Measurements from ENCODE around the gene HPCAL1.
"Not testable (repeated sequence)": the region's sequence is repeated elsewhere in the genome, so short reads cannot be mapped to it uniquely, and the experiment has no call there.

Gene HPCAL1

DNA sequence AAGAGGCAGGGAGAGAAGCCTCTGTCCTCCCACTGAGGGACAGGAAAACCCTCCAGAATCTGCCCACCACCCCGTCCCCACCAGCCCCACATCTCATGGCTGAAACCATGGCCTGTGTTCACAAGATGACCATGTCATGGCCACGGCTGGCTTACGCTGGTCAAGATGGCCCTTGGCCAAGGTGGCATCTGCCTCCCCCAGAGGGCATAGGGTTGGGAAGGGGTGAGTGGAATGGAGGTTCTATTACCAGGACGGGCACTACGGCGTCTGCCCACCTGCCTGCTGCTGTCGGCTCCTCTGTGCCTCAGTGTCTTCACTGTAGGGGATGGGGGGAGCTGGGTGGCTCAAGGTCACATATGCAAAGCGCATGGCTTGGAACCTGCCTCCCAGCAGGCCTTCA lies 125.7 kb downstream of the HPCAL1 start:
- DNase-seq = no peak

- DNase-seq = no peak
Measured at GRCh38 chr2:10428924-10429323, 126.2 kb downstream of the HPCAL1 start.

- no peak for DNase-seq
Measured at GRCh38 chr2:10430886-10431622, 128.3 kb downstream of the HPCAL1 start.

DNA sequence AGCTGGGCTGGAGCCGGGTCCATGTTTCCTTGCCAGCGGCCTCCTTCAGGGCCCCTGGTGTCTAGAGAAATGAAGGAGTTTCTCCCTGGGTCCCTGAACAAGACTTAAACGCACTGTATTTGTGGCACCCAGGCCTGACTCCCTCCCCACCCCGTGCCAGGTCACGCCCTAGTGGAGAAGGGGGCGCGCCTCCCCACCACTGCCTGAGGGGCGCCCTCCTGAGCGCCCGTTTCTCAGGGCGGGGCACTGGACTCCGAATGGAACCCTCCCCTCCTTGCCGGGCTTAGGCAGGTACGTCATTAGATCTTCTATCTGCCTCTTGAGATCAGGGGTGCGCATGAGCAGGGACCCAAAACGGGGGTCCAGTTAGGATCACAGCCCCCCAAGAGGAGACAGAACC lies 129.1 kb downstream of the HPCAL1 start:
- no peak for DNase-seq

GRCh38 chr2:10432311-10433181 lies 129.8 kb downstream of the HPCAL1 start:
- no peak for DNase-seq

GRCh38 chr2:10433264-10433946 lies 130.7 kb downstream of the HPCAL1 start:
- no peak for DNase-seq

DNA sequence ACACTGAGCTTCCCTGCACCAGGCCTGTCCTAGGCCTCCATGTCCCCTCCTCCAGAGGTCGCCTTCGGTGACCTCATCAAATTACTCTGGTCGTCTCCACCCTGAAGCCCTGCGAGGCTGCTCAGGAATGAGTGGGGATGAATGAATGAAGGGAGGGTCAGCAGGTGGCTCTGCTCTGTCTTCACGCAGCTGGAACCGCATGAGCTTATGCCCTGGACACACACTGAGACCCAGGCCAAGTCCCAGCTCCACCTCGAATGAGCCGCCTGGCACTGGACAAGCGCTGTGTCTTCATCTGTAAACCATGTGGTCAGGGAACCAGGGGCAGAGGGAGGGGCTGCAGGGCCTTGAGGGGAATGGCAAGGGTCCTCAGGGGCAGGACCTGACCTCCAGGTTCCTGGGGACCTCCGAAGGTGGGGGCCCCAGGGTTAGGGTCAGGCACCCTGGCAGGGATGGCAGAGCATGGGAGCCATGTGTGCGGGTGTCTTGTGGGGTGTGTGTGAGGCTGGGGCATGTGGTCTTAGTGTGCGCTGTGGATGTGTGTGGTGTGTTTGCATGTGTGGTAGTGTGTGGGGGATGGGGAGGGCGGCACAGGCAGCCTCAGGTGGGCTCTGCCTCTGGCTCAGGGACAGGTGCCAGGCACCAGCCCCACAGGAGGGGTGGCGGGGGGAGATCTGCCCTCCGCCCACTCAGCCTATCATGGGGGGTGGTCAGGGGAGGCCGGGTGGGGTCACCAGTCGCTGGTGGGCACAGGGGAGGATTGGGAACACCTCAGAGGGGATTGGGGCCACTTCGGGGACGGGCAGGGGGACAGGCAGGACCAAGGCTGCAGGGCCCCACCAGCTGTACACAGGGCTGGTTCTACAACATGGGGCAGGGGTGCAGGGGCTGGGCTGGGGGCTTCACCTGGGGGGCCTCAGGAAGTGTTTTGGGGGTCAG lies 131.5 kb downstream of the HPCAL1 start:
- DNase-seq = no peak

- DNase-seq = peak; percentile 28
Measured at GRCh38 chr2:10434886-10435819, 132.4 kb downstream of the HPCAL1 start.

- DNase-seq = no peak
Measured at GRCh38 chr2:10435820-10436204, 133.1 kb downstream of the HPCAL1 start.

DNA sequence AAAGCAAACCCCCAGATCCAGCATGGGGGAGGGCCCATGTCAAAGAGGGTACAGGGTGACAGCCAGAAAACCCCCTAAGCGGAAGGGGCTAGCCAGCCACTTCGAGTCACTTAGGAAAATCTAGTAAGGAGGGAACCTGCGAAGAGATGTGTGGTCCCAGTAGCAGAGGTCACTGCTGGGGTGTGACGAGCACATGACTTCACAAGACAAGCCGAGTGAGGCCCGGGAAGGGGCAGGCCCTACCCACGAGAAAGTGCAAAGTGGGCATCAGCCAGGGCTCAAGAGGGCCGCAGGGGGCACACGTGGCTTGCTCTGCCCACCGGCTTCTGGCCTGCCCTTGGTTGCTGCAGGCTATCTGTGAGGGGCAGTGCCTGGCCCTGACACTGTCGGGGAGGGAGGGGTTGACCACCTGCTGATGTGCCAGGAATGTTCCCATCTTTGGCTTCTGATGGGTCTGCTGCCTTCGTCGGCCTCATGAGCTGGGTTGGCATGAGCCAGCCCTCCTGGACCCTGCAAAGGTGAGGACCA lies 133.9 kb downstream of the HPCAL1 start:
- DNase-seq = no peak

GRCh38 chr2:10437806-10438205 lies 135.1 kb downstream of the HPCAL1 start:
- DNase-seq = no peak

DNA sequence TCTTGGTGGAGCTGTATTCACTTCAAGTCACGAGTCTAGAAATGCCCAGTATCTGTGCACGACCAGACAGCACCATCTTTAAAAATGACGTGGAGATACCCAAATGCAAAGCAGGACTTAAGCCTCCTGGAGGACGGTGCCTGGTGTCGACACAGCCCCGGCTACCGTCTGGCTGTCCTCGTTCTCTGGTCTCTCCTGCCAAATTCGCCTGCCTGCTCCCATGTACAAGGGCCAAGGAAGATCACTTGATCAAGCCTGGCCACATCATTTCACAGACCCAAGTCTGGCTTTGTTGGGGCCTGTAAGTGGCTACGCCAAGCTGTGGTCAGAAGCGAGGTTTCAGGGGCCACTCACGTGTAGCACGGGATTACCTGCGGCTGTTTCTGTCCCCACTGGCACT lies 136.0 kb downstream of the HPCAL1 start:
- no peak for DNase-seq

DNA sequence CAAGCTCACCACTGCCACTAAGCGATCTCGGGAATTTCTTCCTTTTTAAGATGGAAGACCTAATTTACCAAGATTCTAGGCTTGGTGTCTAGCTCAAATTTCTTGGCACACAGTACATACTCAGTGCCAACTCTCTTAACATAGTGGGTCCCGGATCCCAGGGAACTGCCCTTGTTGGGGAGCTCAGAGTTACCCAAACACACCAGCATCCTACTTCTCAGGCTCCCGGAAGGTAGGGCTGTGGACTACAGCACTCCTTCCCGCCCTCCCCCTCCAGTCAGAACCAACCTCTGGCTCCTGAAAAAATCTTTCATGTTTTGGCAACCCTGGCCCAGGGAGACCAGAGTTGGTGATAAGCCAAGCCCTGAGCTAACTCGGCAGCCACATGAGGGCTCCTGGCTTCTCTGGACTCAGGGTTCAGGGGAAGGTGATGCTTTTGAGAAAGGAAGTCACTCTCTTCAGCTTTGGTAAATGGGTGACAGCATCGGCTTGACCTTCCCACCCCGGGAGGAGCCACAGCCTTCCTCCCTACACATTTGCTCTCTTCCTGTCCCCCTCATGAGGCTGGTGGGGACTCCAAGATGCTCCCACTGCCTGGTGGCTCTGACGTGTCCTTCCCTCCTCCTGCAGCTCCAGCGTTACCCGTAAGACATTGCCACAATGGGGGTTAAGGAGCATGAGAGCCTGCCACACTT lies 136.6 kb downstream of the HPCAL1 start:
- DNase-seq = no peak

GRCh38 chr2:10439971-10440370 lies 137.3 kb downstream of the HPCAL1 start:
- DNase-seq = no peak

- no peak for DNase-seq
Measured at GRCh38 chr2:10440736-10441135, 138.0 kb downstream of the HPCAL1 start.

GRCh38 chr2:10441948-10442347 lies 139.2 kb downstream of the HPCAL1 start:
- no peak for DNase-seq

- not testable (repeated sequence) for DNase-seq
Measured at GRCh38 chr2:10442469-10443126, 139.9 kb downstream of the HPCAL1 start.

DNA sequence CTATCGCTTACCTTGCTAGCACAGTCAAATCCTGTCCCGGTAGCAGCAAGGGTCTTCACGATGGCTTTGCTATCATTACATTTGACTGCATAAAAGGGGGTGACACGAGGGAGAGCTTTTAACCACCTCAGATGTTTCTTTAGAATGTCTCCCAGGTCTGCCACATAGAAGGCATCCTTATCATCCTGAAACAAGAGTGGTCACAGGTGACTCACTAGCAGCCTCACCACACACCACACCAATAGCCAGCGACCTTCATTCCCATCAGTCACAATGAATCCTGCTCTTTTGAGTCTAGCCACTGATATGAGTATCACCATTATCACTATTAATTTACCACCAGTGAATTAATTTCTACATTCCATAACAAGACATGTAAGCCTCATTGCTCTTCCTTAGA lies 141.8 kb downstream of the HPCAL1 start:
- DNase-seq = no peak

- no peak for DNase-seq
Measured at GRCh38 chr2:10446631-10447030, 143.9 kb downstream of the HPCAL1 start.
